ENCODE data around the gene ATXN2. TPM values are rescaled to one million over a fixed set of nuclear protein-coding genes. Genes with fewer than 3 reads are reported as not detected.

ATXN2 gene
- total and polyA plus RNA-seq, 9 of the 15 experiments (the other 6 are each of a cell fraction or from before 2014, with no cell fraction given) = 16.8 to 67.8 (median 29.3) TPM

GRCh38 chr12:111546758-111547383 lies 52.2 kb downstream of the ATXN2 start:
- H3K9me3 ChIP-seq (replicated peaks; ENCODE audit: control insufficient read depth, insufficient read depth, low read depth, low read length) = no peaks in the 10 kb centered on the region
- H3K27me3 ChIP-seq (ENCODE audit: control insufficient read depth in 2 of 2, insufficient read depth in 2 of 2, low read length in 2 of 2) = no peaks in the 10 kb centered on the region
- in situ Hi-C loops (cut with MboI) = no loop called here
- BruUV-seq (replicated peaks) = no TSS peak
- TF ChIP-seq CCAR2 (IDR thresholded peaks at IDR 0.05; ENCODE audit: low read depth, low read length) = no peak
- no peak for TF ChIP-seq LARP7 (IDR thresholded peaks at IDR 0.05)
- no peak for TF ChIP-seq ZC3H8 (IDR thresholded peaks at IDR 0.05)
- TF ChIP-seq IRF2 (CRISPR knock-in tag; IDR thresholded peaks at IDR 0.05) = no peak
- no peak for TF ChIP-seq MBD2 (IDR thresholded peaks at IDR 0.05; ENCODE audit: borderline replicate concordance, low read depth)
- TF ChIP-seq NR4A1 (CRISPR knock-in tag; IDR thresholded peaks at IDR 0.05) = no peak
- no peak for TF ChIP-seq NR4A1 (tag; IDR thresholded peaks at IDR 0.05)
- no peak for TF ChIP-seq SRSF9 (IDR thresholded peaks at IDR 0.05; ENCODE audit: borderline replicate concordance, low read depth, low read length)
- no peak for TF ChIP-seq CREB5 (CRISPR knock-in tag; IDR thresholded peaks at IDR 0.05)
- no peak for TF ChIP-seq CHD2 (IDR thresholded peaks at IDR 0.05; ENCODE audit: low read depth, low read length)
- no peak for TF ChIP-seq ZBTB7A (IDR thresholded peaks at IDR 0.05; ENCODE audit: borderline replicate concordance, control insufficient read depth, low read depth, low read length)
- intact Hi-C loops (cut with micrococcal nuclease) = no loop called here
- 94% methylated on average over 8 of the region's 8 CpGs for WGBS (ENCODE audit: insufficient coverage, low coverage, missing lambda C conversion rate)
- H3K79me2 ChIP-seq (ENCODE audit: control insufficient read depth, insufficient read depth, low read length) = peaks cover 8% of the 10 kb centered on the region; the same call in 2 of the 3 replicates
- no peak overlapping the region for H3K9ac ChIP-seq (ENCODE audit: insufficient read depth in 1 of 2, low read depth in 2 of 2, low read length in 2 of 2)
- ATAC-seq (no peak), DNase-seq (ENCODE audit: extremely low read depth in 1 of 4, low spot score in 3 of 4) (no peak), FAIRE-seq (peak; percentile 26)
- H4K20me1 ChIP-seq (replicated peaks; ENCODE audit: control insufficient read depth, insufficient read depth, low read length) = no peaks in the 10 kb centered on the region
- H3K4me3 ChIP-seq = no peak overlapping the region
- CTCF ChIA-PET (ENCODE audit: low intra/inter-chr PET ratio) = no interaction called here
- H3K4me2 ChIP-seq (ENCODE audit: insufficient read depth, low read length) = no peak overlapping the region
- H3K9me1 ChIP-seq (ENCODE audit: control insufficient read depth, insufficient read depth, low read length) = no peaks in the 10 kb centered on the region
- H3K4me1 ChIP-seq (replicated peaks in 1 of 2; ENCODE audit: control insufficient read depth in 2 of 2, insufficient read depth in 2 of 2, low read length in 2 of 2) = no peaks in the 10 kb centered on the region
- H3K27ac ChIP-seq (ENCODE audit: extremely low read depth, low read depth, low read length) = no peak overlapping the region
- H2AFZ ChIP-seq (ENCODE audit: low read depth, low read length) = no peak overlapping the region
- POLR2A ChIA-PET = no interaction called here
- peaks cover 85% of the 10 kb centered on the region for H3K36me3 ChIP-seq (ENCODE audit: control insufficient read depth, insufficient read depth, low read length)

All from K562 (cell line).